Head of caudate nucleus (tissue), 42 donors: Measurements from ENCODE around the gene NADSYN1.
A peak's percentile ranks its signal among the peaks of the same experiment; 100 is the strongest.

Source experiments
- DNase-seq, 42 donors: peaks; one replicate each; pipeline versions ENCODE4 v3.0.0 to v3.0.0-alpha.2; 2020 to 2021; ENCODE audit warnings: mixed read lengths in 7 of 42
- intact Hi-C: fragments of 100-400 bp; cut with DNase I; formaldehyde crosslinking; loops from one replicate; pipeline ENCODE4 v1.15.0; 2022

NADSYN1 gene

DNA sequence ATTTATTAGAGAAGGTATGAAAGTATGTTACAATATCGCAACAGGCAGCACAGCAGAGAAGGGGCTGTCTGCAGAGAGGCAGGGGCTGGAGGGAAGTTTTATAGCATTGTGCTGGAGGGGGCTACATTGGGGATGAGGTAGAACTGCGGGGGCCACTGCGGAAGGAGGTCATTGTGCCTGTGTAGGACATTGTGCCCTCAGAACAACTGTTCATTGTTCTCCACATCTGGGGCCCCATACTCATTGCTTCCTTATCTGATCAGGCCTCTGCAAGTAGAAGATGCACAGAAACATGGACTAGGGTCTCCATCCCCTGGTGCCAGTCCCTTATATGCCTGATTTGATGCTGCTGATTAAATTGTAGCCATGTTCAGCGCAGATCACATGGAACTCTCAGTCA, 12.1 kb downstream of the NADSYN1 start:
- peak in 18 of 42 donors; percentile 18 to 66 (median 30) for DNase-seq
- intact Hi-C loops, result no loop called here

DNA sequence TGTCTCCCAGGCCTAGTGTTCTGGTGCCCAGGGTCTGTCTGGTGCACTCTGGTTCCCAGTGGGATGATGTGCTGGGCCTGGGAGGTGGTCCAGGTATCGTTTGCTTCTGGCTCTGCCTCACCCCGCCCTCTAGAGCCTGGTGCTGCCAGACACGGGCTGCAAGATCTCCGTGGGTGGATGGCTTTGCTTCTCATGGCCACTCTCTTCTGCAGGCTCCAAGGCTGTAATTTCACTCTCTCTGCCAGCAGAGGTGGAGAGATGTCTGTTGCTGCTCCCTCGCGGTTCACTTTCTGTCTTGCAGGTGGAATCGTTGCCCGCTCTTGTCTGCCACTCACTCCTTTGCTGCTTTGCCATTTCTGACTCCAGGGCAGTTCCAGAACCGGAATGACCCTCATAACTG, 13.4 kb downstream of the NADSYN1 start:
- DNase-seq, result no peak
- intact Hi-C loops, result no loop called here

DNA sequence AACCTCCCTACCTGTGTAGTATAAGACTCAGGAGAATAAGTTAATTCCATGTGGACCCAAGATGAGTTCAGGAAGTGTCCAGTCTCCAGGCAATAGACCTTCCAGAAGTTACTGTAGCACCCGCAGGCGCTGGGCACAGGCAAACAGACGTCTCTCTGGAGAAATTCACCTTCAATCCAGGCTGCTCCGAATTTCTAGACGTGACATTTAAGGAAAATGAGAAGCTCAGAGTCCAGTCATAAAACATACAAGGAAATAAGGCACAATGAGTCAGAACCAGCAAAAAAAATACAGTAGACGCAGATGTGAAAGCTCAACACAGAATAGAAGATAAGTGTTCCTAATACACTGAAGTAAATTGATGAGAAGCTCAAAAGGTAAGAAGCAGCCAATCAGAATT, 14.2 kb downstream of the NADSYN1 start:
- intact Hi-C loops, result no loop called here
- DNase-seq, result no peak

DNA sequence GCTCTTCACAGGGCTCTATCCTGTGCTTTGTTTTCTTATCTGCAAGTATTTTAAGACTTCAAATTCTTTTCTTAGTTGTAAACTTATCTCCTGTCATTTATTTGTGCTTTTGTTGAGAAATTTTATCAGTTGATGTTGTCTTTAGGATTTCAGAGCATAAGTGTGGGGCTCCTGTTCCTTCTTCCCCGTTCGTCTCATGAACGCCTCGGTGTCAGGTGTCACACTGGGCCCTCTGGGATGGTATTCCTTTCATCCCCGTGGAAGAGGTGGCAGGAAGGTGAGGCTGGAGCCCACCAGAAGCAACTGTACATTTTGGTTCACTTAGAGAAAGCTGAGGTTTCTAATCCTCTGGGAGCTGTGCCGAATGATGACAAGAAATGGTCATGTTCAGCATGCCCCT, 17.9 kb downstream of the NADSYN1 start:
- no peak for DNase-seq
- intact Hi-C loops, result no loop called here

DNA sequence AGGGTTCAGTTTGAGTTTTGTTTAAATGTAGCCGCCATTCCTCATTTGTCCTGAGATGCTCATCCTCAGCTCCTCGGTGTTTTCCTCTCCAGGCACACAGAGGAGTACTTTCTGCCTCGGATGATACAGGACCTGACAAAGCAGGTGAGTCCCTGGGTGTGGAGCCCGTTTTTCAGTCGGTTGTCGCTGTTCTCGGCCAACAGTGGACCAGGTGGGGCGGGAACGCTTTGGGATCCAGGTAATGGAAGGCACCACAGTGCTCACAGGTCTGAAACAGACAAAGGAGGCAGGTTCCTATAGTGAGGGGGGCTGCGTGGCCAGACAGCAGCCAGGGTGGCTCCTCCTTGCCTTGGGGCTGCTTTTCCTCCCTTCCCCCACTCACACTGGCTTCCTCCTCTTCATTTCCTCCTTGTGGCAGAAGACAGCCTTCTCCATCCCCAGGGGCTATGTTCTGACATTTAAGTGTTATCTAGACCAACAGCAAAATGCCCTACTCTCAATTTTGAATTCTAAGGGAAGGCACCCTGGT, 19.4 kb downstream of the NADSYN1 start:
- no peak for DNase-seq
- intact Hi-C loops, result no loop called here

DNA sequence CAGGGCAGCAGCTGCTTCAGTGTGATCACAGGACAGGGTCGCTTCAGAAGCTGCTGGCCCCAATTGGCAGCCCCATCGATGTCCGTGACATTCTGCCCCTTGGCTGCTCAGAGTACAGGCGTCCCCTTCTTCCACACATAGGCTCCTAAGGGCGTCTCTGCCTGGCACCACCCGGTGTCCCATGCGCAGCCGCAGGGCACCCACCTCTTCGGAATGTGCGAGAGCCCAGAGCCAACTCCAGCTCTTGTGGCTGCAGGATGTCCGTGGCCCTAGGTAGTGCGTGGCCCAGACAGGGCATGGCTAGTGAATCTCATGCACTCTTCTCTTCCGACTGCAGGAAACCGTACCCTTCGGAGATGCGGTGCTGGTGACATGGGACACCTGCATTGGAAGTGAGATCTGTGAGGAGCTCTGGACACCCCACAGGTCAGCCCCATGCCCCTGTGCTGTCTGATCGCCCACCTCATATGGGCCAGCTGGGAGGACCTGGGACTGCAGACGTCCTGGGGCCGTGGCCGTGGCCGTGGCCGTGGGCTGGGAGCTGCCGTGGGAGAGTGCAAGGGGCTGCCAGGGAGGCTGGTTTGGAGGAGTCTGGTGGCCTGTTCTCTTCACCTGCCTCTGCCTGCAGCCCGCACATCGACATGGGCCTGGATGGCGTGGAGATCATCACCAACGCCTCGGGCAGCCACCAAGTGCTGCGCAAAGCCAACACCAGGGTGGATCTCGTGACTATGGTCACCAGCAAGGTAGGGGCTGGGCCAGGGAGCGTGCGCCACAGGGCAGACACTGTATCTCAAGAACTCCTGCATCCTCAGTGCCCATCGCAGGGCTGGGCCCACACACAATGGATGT, 20.2 kb downstream of the NADSYN1 start:
- intact Hi-C loops, result no loop called here
- no peak for DNase-seq

DNA sequence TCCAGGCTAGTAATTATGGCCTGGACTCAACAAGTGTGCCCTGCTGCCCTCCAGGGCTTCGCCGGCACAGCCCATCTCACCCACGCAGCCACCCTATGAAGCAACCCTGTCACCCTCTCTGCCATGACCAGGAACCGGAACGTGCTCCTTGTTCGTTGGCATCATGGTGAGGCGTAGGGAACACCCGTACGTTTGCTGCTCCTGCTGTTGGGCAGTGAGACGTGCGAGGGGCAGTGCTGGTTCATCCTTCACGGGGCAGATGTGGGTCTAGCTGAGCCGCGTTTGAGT, 20.7 kb downstream of the NADSYN1 start:
- intact Hi-C loops, result no loop called here
- DNase-seq, result no peak

DNA sequence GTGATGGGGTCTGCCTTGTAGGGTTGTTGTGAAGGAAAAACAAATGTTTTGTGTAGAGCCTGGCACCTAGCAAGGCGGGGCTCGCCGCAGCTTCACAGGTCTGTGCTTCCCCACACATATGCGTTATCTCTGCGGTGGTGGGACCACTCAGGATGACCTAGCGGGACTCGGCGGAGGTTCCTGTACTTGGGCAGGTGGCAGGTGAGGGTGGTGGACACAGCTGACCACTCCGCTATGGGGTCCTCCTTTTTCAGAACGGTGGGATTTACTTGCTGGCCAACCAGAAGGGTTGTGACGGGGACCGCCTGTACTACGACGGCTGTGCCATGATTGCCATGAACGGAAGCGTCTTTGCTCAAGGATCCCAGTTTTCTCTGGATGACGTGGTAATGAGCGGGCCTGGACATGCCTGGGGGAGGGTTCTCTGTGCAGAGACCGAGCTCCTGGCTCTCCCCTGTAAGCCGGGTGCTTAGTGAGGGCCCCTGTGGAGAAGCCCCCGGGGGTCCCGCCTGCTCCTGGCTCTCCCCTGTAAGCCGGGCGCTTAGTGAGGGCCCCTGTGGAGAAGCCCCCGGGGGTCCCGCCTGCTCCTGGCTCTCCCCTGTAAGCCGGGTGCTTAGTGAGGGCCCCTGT, 21.3 kb downstream of the NADSYN1 start:
- intact Hi-C loops, result no loop called here

DNA sequence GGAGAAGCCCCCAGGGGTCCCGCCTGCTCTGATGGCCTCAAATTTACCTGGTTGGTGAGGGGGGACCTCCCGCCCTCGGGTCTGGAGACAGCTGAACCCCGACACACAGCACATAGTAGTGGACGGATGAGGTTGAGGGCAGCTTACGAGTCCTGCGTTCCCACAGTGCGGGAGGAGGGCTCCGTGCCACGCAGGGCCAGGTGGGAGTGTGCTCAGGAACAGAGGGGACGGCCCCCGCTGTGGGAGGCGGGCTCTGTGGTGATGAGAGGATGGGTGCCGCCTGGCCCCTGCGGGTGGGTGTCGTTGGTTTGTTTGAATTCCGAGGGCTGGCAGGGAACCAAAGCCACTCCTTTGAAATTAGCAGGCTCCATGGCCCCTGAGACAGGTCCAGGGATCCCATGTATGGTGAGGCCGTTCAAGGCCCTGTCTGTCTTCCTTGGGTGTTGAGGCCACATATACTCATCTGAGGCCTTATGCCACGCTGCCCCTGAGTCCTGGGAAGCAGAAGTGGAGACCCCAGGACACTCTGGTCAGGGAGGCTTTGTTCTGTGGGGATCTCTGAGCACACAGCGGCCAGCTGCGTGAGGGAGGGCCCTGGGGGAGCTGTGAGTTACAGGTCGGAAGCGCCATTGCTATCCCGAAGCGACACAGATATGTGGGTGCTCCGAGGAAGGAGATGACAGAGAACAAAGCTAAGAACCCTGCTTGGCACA, 21.9 kb downstream of the NADSYN1 start:
- no peak for DNase-seq
- intact Hi-C loops, result no loop called here

More for the DNA sequence above, 21.3 kb downstream of the NADSYN1 start:
- DNase-seq, result no peak

DNA sequence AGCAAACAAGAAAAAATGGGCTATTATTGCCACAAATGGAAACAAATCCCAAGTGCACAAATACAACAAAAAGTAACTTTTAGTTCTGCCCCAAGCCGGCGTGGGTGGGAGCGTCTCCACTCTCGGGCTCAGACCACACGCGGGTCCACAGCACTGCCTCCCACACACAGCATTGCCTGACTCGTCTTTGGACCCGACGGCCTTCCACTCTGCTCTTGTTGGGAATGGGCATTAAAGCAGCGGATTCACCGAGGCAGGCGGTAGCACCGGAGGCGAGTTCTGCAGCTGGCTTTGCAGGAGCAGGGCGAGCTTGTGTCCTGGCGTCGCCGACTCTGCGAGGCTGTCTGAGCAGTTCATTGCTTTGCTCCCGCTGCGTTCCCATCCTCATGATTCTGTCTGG, 23.0 kb downstream of the NADSYN1 start:
- no peak for DNase-seq

DNA sequence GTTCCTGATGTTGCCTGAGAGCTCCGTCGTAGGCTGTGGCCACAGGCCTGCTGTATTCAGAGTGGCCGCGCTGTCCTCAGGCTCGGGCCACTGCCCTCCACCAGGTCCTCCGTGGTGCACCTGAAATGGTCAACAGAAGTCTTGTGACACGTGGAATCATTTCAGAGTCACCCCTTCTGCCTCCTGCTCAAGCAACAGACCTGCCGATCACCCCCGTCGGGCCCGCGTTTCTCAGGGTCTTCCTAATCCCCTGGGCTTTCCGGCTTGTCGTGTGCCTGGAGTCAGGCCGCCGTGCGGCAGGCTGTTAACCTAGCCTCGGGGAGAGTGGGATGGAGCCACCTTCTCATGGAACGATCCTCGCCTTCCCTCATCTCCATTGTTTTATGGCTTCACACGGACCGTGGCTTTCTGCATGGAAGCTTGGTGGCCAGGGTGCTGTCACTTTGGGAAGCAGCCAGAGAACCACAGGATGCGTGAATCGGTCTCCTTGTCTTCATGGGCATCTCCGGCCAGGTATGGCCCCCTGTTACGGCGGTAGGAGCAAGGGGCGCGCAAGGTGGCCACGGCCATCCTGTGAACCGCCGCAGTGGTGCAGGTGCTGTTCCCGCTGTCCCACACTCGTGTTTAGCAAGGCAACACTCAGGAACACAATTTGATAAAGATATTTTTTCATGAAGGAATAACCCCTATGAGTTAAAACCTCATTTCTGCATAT, 24.1 kb downstream of the NADSYN1 start:
- intact Hi-C loops, result no loop called here
- DNase-seq, result no peak

More for the DNA sequence above, 23.0 kb downstream of the NADSYN1 start:
- intact Hi-C loops, result no loop called here

DNA sequence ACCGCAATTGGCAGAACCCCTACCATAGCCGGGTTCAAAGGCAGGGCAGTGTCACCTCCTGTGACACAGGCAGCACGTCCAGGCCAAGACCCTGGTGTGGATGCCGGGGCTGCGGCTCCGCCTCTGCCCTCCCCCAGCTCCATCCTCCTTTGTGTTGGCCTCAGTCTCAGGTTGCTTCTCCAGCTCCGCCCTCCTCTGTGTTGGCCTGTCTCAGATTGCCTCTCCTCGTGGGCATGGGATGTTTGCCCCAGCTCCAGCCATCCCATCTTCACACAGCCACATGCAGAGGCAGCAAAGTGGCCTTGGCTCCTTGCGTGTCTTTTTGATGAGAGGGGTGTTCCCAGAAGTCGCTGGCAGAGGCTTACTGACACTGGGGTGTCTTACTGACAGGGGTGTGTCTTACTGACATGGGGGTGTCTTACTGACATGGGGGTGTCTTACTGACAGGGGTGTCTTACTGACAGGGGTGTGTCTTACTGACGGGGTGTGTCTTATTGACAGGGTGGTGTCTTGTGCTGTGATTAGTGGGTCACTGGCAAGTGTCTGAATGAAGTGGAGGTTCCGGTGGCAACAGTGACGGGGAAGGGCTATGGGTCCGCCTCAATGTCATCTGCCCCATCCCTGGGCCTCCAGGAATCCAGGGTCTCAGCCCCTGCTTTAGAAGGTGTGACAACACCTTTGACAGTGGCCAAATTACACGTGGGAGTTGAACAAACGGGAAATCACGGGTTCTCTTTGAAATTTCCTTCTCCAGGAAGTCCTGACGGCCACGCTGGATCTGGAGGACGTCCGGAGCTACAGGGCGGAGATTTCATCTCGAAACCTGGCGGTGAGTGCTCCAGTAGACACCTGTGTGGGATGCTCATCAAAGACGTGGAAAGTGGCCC, 24.9 kb downstream of the NADSYN1 start:
- intact Hi-C loops, result no loop called here
- DNase-seq, result no peak

DNA sequence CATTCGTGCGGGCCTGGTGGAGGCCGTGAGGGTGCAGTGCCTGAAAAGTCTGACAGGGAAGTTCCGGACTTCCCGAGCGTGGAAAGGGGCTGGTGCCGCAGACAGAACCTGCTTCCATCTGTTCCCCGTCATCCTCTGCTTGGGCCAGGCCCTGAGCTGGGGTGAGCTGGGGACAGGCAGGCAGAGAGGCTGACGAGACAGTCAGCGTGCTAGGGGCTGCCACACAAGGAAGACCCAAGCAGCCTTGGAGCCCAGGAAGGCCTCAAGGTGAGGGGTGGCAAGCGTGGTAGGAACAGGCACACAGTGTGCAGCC, 25.5 kb downstream of the NADSYN1 start:
- DNase-seq, result no peak
- intact Hi-C loops, result no loop called here

DNA sequence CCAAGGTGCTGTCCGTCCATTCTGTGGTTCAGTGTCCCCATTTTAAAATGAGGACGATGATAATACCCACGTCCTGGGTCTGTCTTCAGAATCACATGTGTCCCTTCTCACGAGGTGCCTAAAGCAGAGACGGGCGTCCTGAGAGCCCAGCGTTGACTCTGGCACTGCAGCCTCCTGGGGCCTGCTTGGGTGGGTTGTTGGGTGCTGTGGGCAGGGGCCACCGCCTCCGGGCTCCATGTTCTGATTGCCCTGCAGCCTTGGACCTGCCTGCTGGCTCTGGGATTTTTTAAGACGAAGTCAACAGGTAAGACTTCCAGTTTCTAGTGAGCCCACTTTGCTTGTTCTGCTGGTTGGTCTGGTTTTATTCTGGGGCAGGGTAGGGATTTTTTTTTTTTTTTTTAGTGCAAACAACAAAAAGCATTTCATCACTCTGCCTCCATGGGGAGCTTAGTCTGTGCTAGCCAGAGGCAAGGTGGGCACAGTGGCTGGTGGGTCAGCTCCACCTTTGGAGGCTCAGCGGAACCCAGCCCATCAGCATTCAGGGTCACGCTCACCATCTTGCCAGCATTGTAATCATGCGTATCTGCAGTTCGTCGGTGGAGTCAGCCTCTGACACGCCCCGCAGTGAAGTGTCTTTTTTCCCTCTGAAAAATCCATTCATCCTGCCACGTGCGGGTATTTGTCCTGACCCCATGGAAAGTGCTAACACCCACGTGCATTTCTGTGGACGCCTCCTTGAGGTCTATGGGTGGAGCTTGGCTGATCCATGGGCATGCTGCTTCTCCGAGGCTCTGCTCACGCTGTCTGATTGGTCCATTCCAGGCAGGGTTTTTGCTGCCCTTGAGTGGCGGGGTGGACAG, 28.3 kb downstream of the NADSYN1 start:
- intact Hi-C loops, result no loop called here
- DNase-seq, result no peak

DNA sequence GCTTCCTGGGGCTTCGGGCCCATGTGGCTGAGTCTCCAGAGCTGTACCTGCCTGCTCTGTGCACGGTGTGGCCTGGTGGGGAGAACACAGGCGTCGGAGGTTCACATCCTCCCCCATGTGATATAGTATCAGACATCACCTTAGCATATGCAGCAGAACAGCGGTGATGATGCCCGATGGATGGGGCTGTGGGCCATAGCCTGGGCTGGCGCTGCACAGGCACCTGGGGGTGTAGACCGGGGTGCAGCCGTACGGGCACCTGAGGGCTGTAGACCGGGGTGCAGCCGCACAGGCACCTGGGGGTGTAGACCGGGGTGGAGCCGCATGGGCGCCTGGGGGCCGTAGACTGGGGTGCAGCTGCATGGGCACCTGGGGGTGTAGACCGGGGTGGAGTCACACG, 29.2 kb downstream of the NADSYN1 start:
- no peak for DNase-seq
- intact Hi-C loops, result no loop called here

DNA sequence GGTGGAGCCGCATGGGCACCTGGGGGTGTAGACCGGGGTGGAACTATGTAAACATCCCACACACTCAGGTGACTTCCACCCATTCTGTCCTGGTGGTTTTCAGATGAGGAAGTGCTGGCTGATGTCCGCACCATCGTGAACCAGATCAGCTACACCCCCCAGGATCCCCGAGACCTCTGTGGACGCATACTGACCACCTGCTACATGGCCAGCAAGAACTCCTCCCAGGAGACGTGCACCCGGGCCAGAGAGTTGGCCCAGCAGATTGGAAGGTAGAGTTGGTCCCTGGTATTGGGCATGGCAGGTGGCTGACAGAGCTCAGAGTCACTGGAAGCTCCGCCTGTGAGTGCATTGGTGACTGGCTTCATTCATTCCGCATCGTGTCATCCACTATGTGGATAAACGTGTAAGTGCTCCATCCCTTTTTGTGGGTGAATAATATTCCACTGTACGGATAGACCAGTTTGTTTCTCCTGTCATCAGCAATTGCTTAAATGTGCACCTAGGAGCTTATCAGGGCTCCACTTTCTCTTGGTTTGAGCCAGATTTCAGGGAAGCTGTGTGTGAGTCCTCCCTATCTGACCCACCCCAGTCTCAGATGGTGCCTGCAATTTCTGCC, 29.9 kb downstream of the NADSYN1 start:
- intact Hi-C loops, result no loop called here
- no peak for DNase-seq

DNA sequence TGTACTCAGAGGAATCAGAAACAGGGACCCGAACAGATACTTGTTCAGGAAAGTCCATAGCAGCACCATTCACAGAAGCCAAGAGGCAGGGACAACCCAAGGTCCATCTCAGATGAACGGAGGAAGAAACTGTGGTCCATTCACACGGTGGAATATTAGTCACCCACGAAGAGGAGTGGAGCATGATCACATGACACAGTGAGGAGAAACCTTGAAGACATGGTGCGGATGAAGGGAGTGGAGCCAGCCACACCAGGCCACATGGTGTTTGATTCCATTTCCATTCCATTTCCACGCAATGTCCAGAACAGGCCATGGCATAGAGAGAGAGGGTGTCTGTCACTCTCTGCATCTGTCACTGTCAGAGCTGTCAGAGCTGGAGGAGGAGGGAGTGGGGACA, 30.7 kb downstream of the NADSYN1 start:
- intact Hi-C loops, result no loop called here

More for the DNA sequence above, 30.7 kb downstream of the NADSYN1 start:
- no peak for DNase-seq
